Glutamatergic neuron (in vitro differentiated cells): ENCODE data around the gene BPIFB4. TPM values are rescaled to one million over a fixed set of nuclear protein-coding genes. Genes with fewer than 3 reads are reported as not detected.

Experiments used
- DNase-seq: peaks from one replicate; pipeline ENCODE4 v3.0.0; 2022
- H3K27ac Mint-ChIP-seq: one replicate; pipeline ENCODE4 v1.8.0; 2020; ENCODE audit warnings: mild to moderate bottlenecking, mixed read lengths, inconsistent platforms; ENCODE audit not compliant: unreplicated experiment
- H3K27me3 Mint-ChIP-seq: one replicate; pipeline ENCODE4 v1.8.0; 2020; ENCODE audit warnings: mild to moderate bottlenecking, moderate library complexity, mixed read lengths, inconsistent platforms; ENCODE audit not compliant: unreplicated experiment
- H3K36me3 Mint-ChIP-seq: one replicate; pipeline ENCODE4 v1.8.0; 2020; ENCODE audit warnings: mild to moderate bottlenecking, mixed read lengths, inconsistent platforms; ENCODE audit not compliant: unreplicated experiment
- H3K4me1 Mint-ChIP-seq: one replicate; pipeline ENCODE4 v1.8.0; 2020; ENCODE audit warnings: mild to moderate bottlenecking, low read depth, mixed read lengths, inconsistent platforms; ENCODE audit not compliant: unreplicated experiment
- H3K4me3 Mint-ChIP-seq: one replicate; pipeline ENCODE4 v1.8.0; 2020; ENCODE audit warnings: mild to moderate bottlenecking, mixed read lengths, inconsistent platforms; ENCODE audit not compliant: unreplicated experiment
- H3K9me3 Mint-ChIP-seq: one replicate; pipeline ENCODE4 v1.8.0; 2020; ENCODE audit warnings: mild to moderate bottlenecking, moderate library complexity, mixed read lengths, inconsistent platforms; ENCODE audit not compliant: unreplicated experiment
- CTCF ChIP-seq: fragments of 200-600 bp; sonication (generic); IDR thresholded peaks from one replicate; pipeline ENCODE4 v1.5.0; 2021; ENCODE audit not compliant: partially characterized antibody, unreplicated experiment
- long read RNA-seq: library from polyadenylated mRNA; unstranded; transcript quantifications from one replicate; pipeline ENCODE4 v2.0.0, GENCODE V29; 2020; ENCODE audit not compliant: unreplicated experiment
- total RNA-seq: library from RNA; stranded (reverse); fragmentation: NEBNext Ultra II Directional; extraction: Animal tissue kit (Norgen Biotek cat#: 25700); gene quantifications from one replicate; pipeline ENCODE4 v1.2.1, GENCODE V29; 2021; ENCODE audit not compliant: unreplicated experiment

BPIFB4 gene
- total RNA-seq: not detected
- long read RNA-seq: 0 reads

GRCh38 chr20:33079259-33079658, at the start of gene BPIFB4:
TSS of gene BPIFB4 (plus strand) at chr20:33079643. CDS start at chr20:33081527, 1,884 bp downstream.
- Mint-ChIP-seq H3K36me3 (peaks cover 5% of the 10 kb centered on the region), H3K4me3 (no peak within 1 kb of the TSS), H3K9me3 (peaks cover 3% of the 10 kb centered on the region), H3K4me1 (no peaks in the 10 kb centered on the region), H3K27me3 (no peaks in the 10 kb centered on the region), H3K27ac (no peak within 1 kb of the TSS)
- no peak for TF ChIP-seq CTCF
- no peak for DNase-seq

GRCh38 chr20:33030076-33030475, 49.4 kb upstream of the BPIFB4 start:
- no peak overlapping the region for H3K4me3 Mint-ChIP-seq
- H3K36me3 Mint-ChIP-seq: peaks cover 5% of the 10 kb centered on the region
- H3K27ac Mint-ChIP-seq: no peak overlapping the region
- H3K4me1 Mint-ChIP-seq: no peaks in the 10 kb centered on the region
- peaks cover 2% of the 10 kb centered on the region for H3K9me3 Mint-ChIP-seq
- H3K27me3 Mint-ChIP-seq: peaks cover 3% of the 10 kb centered on the region
- no peak for DNase-seq
- no peak for TF ChIP-seq CTCF

GRCh38 chr20:33030569-33030968, 48.9 kb upstream of the BPIFB4 start:
- TF ChIP-seq CTCF: no peak
- DNase-seq: no peak
- H3K36me3 Mint-ChIP-seq: peaks cover 5% of the 10 kb centered on the region
- H3K9me3 Mint-ChIP-seq: peaks cover 3% of the 10 kb centered on the region
- H3K4me3 Mint-ChIP-seq: no peak overlapping the region
- H3K27me3 Mint-ChIP-seq: peaks cover 3% of the 10 kb centered on the region
- H3K27ac Mint-ChIP-seq: no peak overlapping the region
- no peaks in the 10 kb centered on the region for H3K4me1 Mint-ChIP-seq

- no peak for TF ChIP-seq CTCF
- peaks cover 5% of the 10 kb centered on the region for H3K36me3 Mint-ChIP-seq
- H3K27ac Mint-ChIP-seq: no peak within 1 kb of the TSS
- no peak for DNase-seq
- H3K4me3 Mint-ChIP-seq: no peak within 1 kb of the TSS
- peaks cover 5% of the 10 kb centered on the region for H3K9me3 Mint-ChIP-seq
- H3K4me1 Mint-ChIP-seq: no peaks in the 10 kb centered on the region
- H3K27me3 Mint-ChIP-seq: peaks cover 3% of the 10 kb centered on the region
Measured at GRCh38 chr20:33031531-33031930, 47.9 kb upstream of the BPIFB4 start, which contains the start of gene BPIFB6. TSS of gene BPIFB6 (plus strand) at chr20:33031648. CDS start at chr20:33031648, 0 bp downstream.

GRCh38 chr20:33032555-33032954, 46.9 kb upstream of the BPIFB4 start:
- H3K4me1 Mint-ChIP-seq: no peaks in the 10 kb centered on the region
- H3K27ac Mint-ChIP-seq: no peak overlapping the region
- peaks cover 5% of the 10 kb centered on the region for H3K9me3 Mint-ChIP-seq
- peaks cover 3% of the 10 kb centered on the region for H3K27me3 Mint-ChIP-seq
- peaks cover 5% of the 10 kb centered on the region for H3K36me3 Mint-ChIP-seq
- TF ChIP-seq CTCF: no peak
- DNase-seq: no peak
- H3K4me3 Mint-ChIP-seq: no peak overlapping the region
